Hepatic stellate cell (primary cell): ENCODE results near the gene RRM1.
"Not testable (repeated sequence)": the region's sequence is repeated elsewhere in the genome, so short reads cannot be mapped to it uniquely, and the experiment has no call there.

Experiments
- DNase-seq: peaks from one replicate; pipeline ENCODE4 v3.0.0; 2011; ENCODE audit warnings: low spot score

Gene RRM1

GRCh38 chr11:4094348-4095291 is at the start of gene RRM1:
TSS of gene RRM1 (plus strand) at chr11:4094799. CDS start at chr11:4095013, 214 bp downstream.
- DNase-seq, result peak; percentile 94

- DNase-seq, result no peak
Measured at GRCh38 chr11:4044976-4045646, 49.5 kb upstream of the RRM1 start.

- DNase-seq, result no peak
Measured at GRCh38 chr11:4048340-4048739, 46.3 kb upstream of the RRM1 start.

GRCh38 chr11:4049006-4049405 is 45.6 kb upstream of the RRM1 start:
- DNase-seq, result no peak

- DNase-seq, result no peak
Measured at GRCh38 chr11:4050138-4050537, 44.5 kb upstream of the RRM1 start.

GRCh38 chr11:4053200-4053599 is 41.4 kb upstream of the RRM1 start:
- not testable (repeated sequence) for DNase-seq

- no peak for DNase-seq
Measured at GRCh38 chr11:4054643-4055042, 40.0 kb upstream of the RRM1 start.

GRCh38 chr11:4059424-4059823 is 35.2 kb upstream of the RRM1 start:
- no peak for DNase-seq

GRCh38 chr11:4060182-4060923 is 34.2 kb upstream of the RRM1 start:
- no peak for DNase-seq

- no peak for DNase-seq
Measured at GRCh38 chr11:4061700-4062099, 32.9 kb upstream of the RRM1 start.

GRCh38 chr11:4063348-4063747 is 31.3 kb upstream of the RRM1 start:
- DNase-seq, result peak; percentile 27

- DNase-seq, result no peak
Measured at GRCh38 chr11:4064278-4064955, 30.2 kb upstream of the RRM1 start.

GRCh38 chr11:4065086-4065485 is 29.5 kb upstream of the RRM1 start:
- DNase-seq, result no peak

- no peak for DNase-seq
Measured at GRCh38 chr11:4065601-4066377, 28.8 kb upstream of the RRM1 start.

- no peak for DNase-seq
Measured at GRCh38 chr11:4066910-4067309, 27.7 kb upstream of the RRM1 start.

GRCh38 chr11:4068962-4069361 is 25.6 kb upstream of the RRM1 start:
- DNase-seq, result no peak

GRCh38 chr11:4071325-4071724 is 23.3 kb upstream of the RRM1 start:
- no peak for DNase-seq

GRCh38 chr11:4071914-4072313 is 22.7 kb upstream of the RRM1 start:
- DNase-seq, result no peak

GRCh38 chr11:4072668-4073285 is 21.8 kb upstream of the RRM1 start:
- DNase-seq, result peak; percentile 53

- DNase-seq, result no peak
Measured at GRCh38 chr11:4074266-4074665, 20.3 kb upstream of the RRM1 start.

GRCh38 chr11:4076774-4077173 is 17.8 kb upstream of the RRM1 start:
- no peak for DNase-seq
